ENCODE data around the gene HID1.
"Not testable (repeated sequence)": the region's sequence is repeated elsewhere in the genome, so short reads cannot be mapped to it uniquely, and the experiment has no call there.

Gene HID1

GRCh38 chr17:74972107-74972972 lies at the start of gene HID1:
TSS of gene HID1 (minus strand) at chr17:74972759. CDS start at chr17:74972656, 103 bp downstream.
- DNase-seq: peak; percentile 54

- DNase-seq: no peak
Measured at GRCh38 chr17:75020331-75021110, 48.0 kb upstream of the HID1 start.

GRCh38 chr17:75019710-75020109 lies 47.2 kb upstream of the HID1 start:
- DNase-seq: no peak

- DNase-seq: no peak
Measured at GRCh38 chr17:75019146-75019545, 46.6 kb upstream of the HID1 start.

- DNase-seq: no peak
Measured at GRCh38 chr17:75013092-75013559, 40.6 kb upstream of the HID1 start.

- peak; percentile 79 for DNase-seq
Measured at GRCh38 chr17:75012346-75013091, 40.0 kb upstream of the HID1 start, which contains the start of gene MRPL58. TSS of gene MRPL58 (plus strand) at chr17:75012670. CDS start at chr17:75012687, 17 bp downstream.

GRCh38 chr17:75012096-75012345 lies 39.5 kb upstream of the HID1 start:
- DNase-seq: no peak

GRCh38 chr17:75011401-75012095 lies 39.0 kb upstream of the HID1 start:
- DNase-seq: no peak

- DNase-seq: no peak
Measured at GRCh38 chr17:75010683-75011400, 38.3 kb upstream of the HID1 start.

GRCh38 chr17:75009139-75009724 lies 36.7 kb upstream of the HID1 start:
- DNase-seq: no peak

GRCh38 chr17:75008373-75008772 lies 35.8 kb upstream of the HID1 start:
- DNase-seq: no peak

- no peak for DNase-seq
Measured at GRCh38 chr17:75006653-75007052, 34.1 kb upstream of the HID1 start.

- not testable (repeated sequence) for DNase-seq
Measured at GRCh38 chr17:75006084-75006483, 33.5 kb upstream of the HID1 start.

GRCh38 chr17:75005291-75005690 lies 32.7 kb upstream of the HID1 start:
- no peak for DNase-seq

GRCh38 chr17:75004371-75004770 lies 31.8 kb upstream of the HID1 start:
- DNase-seq: no peak

- no peak for DNase-seq
Measured at GRCh38 chr17:75003957-75004355, 31.4 kb upstream of the HID1 start.

GRCh38 chr17:75003070-75003956 lies 30.8 kb upstream of the HID1 start:
- DNase-seq: no peak

- no peak for DNase-seq
Measured at GRCh38 chr17:75001915-75002843, 29.6 kb upstream of the HID1 start.

GRCh38 chr17:74999523-74999922 lies 27.0 kb upstream of the HID1 start:
- DNase-seq: no peak

Measured in NCI-H1092 (cell line).